Measurements from ENCODE around the gene MTARC1. TPM values are rescaled to one million over a fixed set of nuclear protein-coding genes. Genes with fewer than 3 reads are reported as not detected.

The MTARC1 gene
- total RNA-seq, 1 experiment from 2014 or later, result 72.5 TPM

- Histone ChIP-seq H3K9me2 (ENCODE audit: insufficient read depth) (no peaks in the 10 kb centered on the region), H4K20me1 (ENCODE audit: insufficient read depth) (no peaks in the 10 kb centered on the region), H3K79me2 (ENCODE audit: low read depth) (no peaks in the 10 kb centered on the region; the same call in 1 of the 2 replicates), H3F3A (ENCODE audit: insufficient read depth, low read depth) (peaks cover 35% of the 10 kb centered on the region), H3K4me2 (peak overlapping the region; percentile 78), H3K36me3 (ENCODE audit: low read depth) (no peaks in the 10 kb centered on the region), H3K9me3 (ENCODE audit: insufficient read depth, low read depth) (no peaks in the 10 kb centered on the region), H2AFZ (no peak overlapping the region), H3K4me1 (replicated peaks; ENCODE audit: insufficient read depth) (peaks cover 21% of the 10 kb centered on the region), H3K27ac (peak overlapping the region; percentile 57; the same call in 1 of the 2 replicates), H3K27me3 (ENCODE audit: insufficient read depth, low read depth) (no peaks in the 10 kb centered on the region), H3K4me3 (no peak overlapping the region; the same call in 1 of the 2 replicates)
- ChIA-PET CTCF (interaction anchor here (0.7 to 1.3 kb wide), 3 partner anchors 9 to 35 kb away, joined by 3 to 5 read pairs (median 4); no protein-coding TSS in a partner anchor), POLR2A (ENCODE audit: unreplicated experiment) (interaction anchor here (0.6 to 0.8 kb wide), 2 partner anchors 127 to 1857 kb away, joined by 4 to 8 read pairs; no protein-coding TSS in a partner anchor)
- no peak for TF ChIP-seq EZH2 (IDR thresholded peaks at IDR 0.05; ENCODE audit: low read depth)
- TF ChIP-seq CTCF (conservative IDR thresholded peaks at IDR 0.05), result no peak
- intact Hi-C loops (cut with micrococcal nuclease; ENCODE audit: unreplicated experiment), result loop anchor here (1.0 kb wide), 1 partner anchor 9 kb away; no protein-coding TSS in a partner anchor
- BruUV-seq (replicated peaks), result no TSS peak
- DNase-seq, result no peak
These were observed 2.2 kb downstream of the MTARC1 start for GRCh38 chr1:220788900-220789299.

- peaks cover 21% of the 10 kb centered on the region for H3K4me1 ChIP-seq (replicated peaks; ENCODE audit: insufficient read depth)
- no peak overlapping the region for H3K27ac ChIP-seq
These were observed 2.9 kb downstream of the MTARC1 start for GRCh38 chr1:220789532-220790147.

GRCh38 chr1:220791285-220791684 is 4.6 kb downstream of the MTARC1 start:
- no peaks in the 10 kb centered on the region for H3K9me2 ChIP-seq (ENCODE audit: insufficient read depth)
- no peaks in the 10 kb centered on the region for H3K27me3 ChIP-seq (ENCODE audit: insufficient read depth, low read depth)
- H4K20me1 ChIP-seq (ENCODE audit: insufficient read depth), result no peaks in the 10 kb centered on the region
- no peak overlapping the region for H2AFZ ChIP-seq
- intact Hi-C loops (cut with micrococcal nuclease; ENCODE audit: unreplicated experiment), result loop anchor here (10.0 kb wide), 1 partner anchor 746 kb away; the partner anchor contains the start of gene EPRS1
- peaks cover 18% of the 10 kb centered on the region for H3K4me1 ChIP-seq (replicated peaks; ENCODE audit: insufficient read depth)
- no peak for TF ChIP-seq CTCF (conservative IDR thresholded peaks at IDR 0.05)
- no peak for TF ChIP-seq EZH2 (IDR thresholded peaks at IDR 0.05; ENCODE audit: low read depth)
- no peaks in the 10 kb centered on the region for H3K36me3 ChIP-seq (ENCODE audit: low read depth)
- H3K4me3 ChIP-seq, result no peak overlapping the region
- H3K27ac ChIP-seq, result no peak overlapping the region
- H3K9me3 ChIP-seq (ENCODE audit: insufficient read depth, low read depth), result no peaks in the 10 kb centered on the region
- CTCF ChIA-PET, result no interaction called here
- H3K4me2 ChIP-seq, result no peak overlapping the region
- H3K79me2 ChIP-seq (ENCODE audit: low read depth), result no peaks in the 10 kb centered on the region; the same call in 1 of the 2 replicates
- POLR2A ChIA-PET (ENCODE audit: unreplicated experiment), result no interaction called here
- DNase-seq, result no peak
- H3F3A ChIP-seq (ENCODE audit: insufficient read depth, low read depth), result peaks cover 23% of the 10 kb centered on the region
- BruUV-seq (replicated peaks), result no TSS peak

More at GRCh38 chr1:220789532-220790147, 2.9 kb downstream of the MTARC1 start:
- no TSS peak for BruUV-seq (replicated peaks)
- H3F3A ChIP-seq (ENCODE audit: insufficient read depth, low read depth), result peaks cover 35% of the 10 kb centered on the region
- H3K4me3 ChIP-seq, result no peak overlapping the region
- no peaks in the 10 kb centered on the region; the same call in 1 of the 2 replicates for H3K79me2 ChIP-seq (ENCODE audit: low read depth)
- H3K9me3 ChIP-seq (ENCODE audit: insufficient read depth, low read depth), result no peaks in the 10 kb centered on the region
- no peaks in the 10 kb centered on the region for H3K36me3 ChIP-seq (ENCODE audit: low read depth)
- H3K27me3 ChIP-seq (ENCODE audit: insufficient read depth, low read depth), result no peaks in the 10 kb centered on the region
- no peak for TF ChIP-seq EZH2 (IDR thresholded peaks at IDR 0.05; ENCODE audit: low read depth)
- TF ChIP-seq CTCF (conservative IDR thresholded peaks at IDR 0.05), result no peak
- DNase-seq, result no peak
- no peak overlapping the region for H2AFZ ChIP-seq
- no peaks in the 10 kb centered on the region for H3K9me2 ChIP-seq (ENCODE audit: insufficient read depth)
- CTCF ChIA-PET, result interaction anchor here (0.5 kb wide), 1 partner anchor 9 kb away, joined by 3 read pairs; no protein-coding TSS in a partner anchor
- no peak overlapping the region for H3K4me2 ChIP-seq
- intact Hi-C loops (cut with micrococcal nuclease; ENCODE audit: unreplicated experiment), result loop anchor here (10.0 kb wide), 1 partner anchor 745 kb away; the partner anchor contains the start of gene EPRS1
- POLR2A ChIA-PET (ENCODE audit: unreplicated experiment), result interaction anchor here (0.8 kb wide), 1 partner anchor 127 kb away, joined by 8 read pairs; no protein-coding TSS in a partner anchor
- H4K20me1 ChIP-seq (ENCODE audit: insufficient read depth), result no peaks in the 10 kb centered on the region
